OCI-LY7 (cell line): ENCODE measurements around the gene DLG3.

Experiments
- EZH2phosphoT487 ChIP-seq: fragments of 200-600 bp; sonication (generic); IDR thresholded peaks from 2 replicates; pipeline ENCODE4 v1.6.1; 2018; ENCODE audit warnings: low read depth, borderline replicate concordance, mild to moderate bottlenecking, mixed run types, antibody characterized with exemption, low read length, moderate library complexity, mixed read lengths
- TF ChIP-seq, protein P1 (sequence below): fragments of 200-600 bp; sonication (generic); conservative IDR thresholded peaks from 2 replicates; pipeline ENCODE4 v1.5.1; 2014; ENCODE audit warnings: mild to moderate bottlenecking, antibody characterized with exemption, low read length, moderate library complexity, mixed read lengths

GRCh38 chrX:70476934-70477733 lies 32.5 kb downstream of the DLG3 start:
- TF ChIP-seq, protein P1, sequence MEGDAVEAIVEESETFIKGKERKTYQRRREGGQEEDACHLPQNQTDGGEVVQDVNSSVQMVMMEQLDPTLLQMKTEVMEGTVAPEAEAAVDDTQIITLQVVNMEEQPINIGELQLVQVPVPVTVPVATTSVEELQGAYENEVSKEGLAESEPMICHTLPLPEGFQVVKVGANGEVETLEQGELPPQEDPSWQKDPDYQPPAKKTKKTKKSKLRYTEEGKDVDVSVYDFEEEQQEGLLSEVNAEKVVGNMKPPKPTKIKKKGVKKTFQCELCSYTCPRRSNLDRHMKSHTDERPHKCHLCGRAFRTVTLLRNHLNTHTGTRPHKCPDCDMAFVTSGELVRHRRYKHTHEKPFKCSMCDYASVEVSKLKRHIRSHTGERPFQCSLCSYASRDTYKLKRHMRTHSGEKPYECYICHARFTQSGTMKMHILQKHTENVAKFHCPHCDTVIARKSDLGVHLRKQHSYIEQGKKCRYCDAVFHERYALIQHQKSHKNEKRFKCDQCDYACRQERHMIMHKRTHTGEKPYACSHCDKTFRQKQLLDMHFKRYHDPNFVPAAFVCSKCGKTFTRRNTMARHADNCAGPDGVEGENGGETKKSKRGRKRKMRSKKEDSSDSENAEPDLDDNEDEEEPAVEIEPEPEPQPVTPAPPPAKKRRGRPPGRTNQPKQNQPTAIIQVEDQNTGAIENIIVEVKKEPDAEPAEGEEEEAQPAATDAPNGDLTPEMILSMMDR, result no peak
- no peak for TF ChIP-seq EZH2phosphoT487
